Upper lobe of left lung (tissue), 6 donors: ENCODE results near the gene TAOK3. TPM values are rescaled to one million over a fixed set of nuclear protein-coding genes. Genes with fewer than 3 reads are reported as not detected.
"Not testable (repeated sequence)": the region's sequence is repeated elsewhere in the genome, so short reads cannot be mapped to it uniquely, and the experiment has no call there.

ENCODE experiments used
- ATAC-seq, 2 donors: fragments of 200-7000 bp; cut with Tn5 transposase; one replicate each; pipeline ENCODE4 v1.9.1; 2022; ENCODE audit warnings: mild to moderate bottlenecking in 2 of 2, moderate library complexity in 2 of 2; ENCODE audit not compliant: low FRiP score in 2 of 2
- DNase-seq, 2 donors: peaks; one replicate each; pipeline ENCODE4 v3.0.0-alpha.2; 2019 to 2020
- H3K27ac ChIP-seq, 4 donors: fragments of 200-600 bp; sonication (generic); one replicate each; pipeline ENCODE4 v1.5.1; 2016 to 2019
- H3K27me3 ChIP-seq, 4 donors: fragments of 200-600 bp; sonication (generic); one replicate each; pipeline ENCODE4 v1.5.1; 2017 to 2019
- H3K36me3 ChIP-seq, 4 donors: fragments of 200-600 bp; sonication (generic); one replicate each; pipeline ENCODE4 v1.5.1; 2016 to 2019
- H3K4me1 ChIP-seq, 4 donors: fragments of 200-600 bp; sonication (generic); one replicate each; pipeline ENCODE4 v1.5.1; 2018 to 2019
- H3K4me3 ChIP-seq, 4 donors: fragments of 200-600 bp; sonication (generic); one replicate each; pipeline ENCODE4 v1.5.1; 2017 to 2019; ENCODE audit warnings: mild to moderate bottlenecking in 2 of 4, moderate library complexity in 1 of 4
- H3K9me3 ChIP-seq, 4 donors: fragments of 200-600 bp; sonication (generic); one replicate each; pipeline ENCODE4 v1.5.1; 2018 to 2019
- EP300 ChIP-seq, 4 donors: sonication (generic); formaldehyde crosslinking; IDR thresholded peaks; one replicate each; pipeline ENCODE4 v1.5.1; 2017; ENCODE audit warnings: antibody characterized with exemption in 4 of 4, control low read depth in 2 of 4
- POLR2A ChIP-seq, 4 donors: fragments of 450-650 bp; IDR thresholded peaks; one replicate each; pipeline ENCODE4 v1.5.1; 2016 to 2017; ENCODE audit warnings: antibody characterized with exemption in 4 of 4, mild to moderate bottlenecking in 2 of 4
- POLR2AphosphoS5 ChIP-seq, 2 donors: sonication (generic); formaldehyde crosslinking; IDR thresholded peaks; one replicate each; pipeline ENCODE4 v1.5.1; 2017; ENCODE audit warnings: antibody characterized with exemption in 2 of 2
- WGBS, 2 donors: methylation state at CpG; one replicate each; pipeline ENCODE4 v1.1.5; 2017 to 2018; 5-methylcytosine and 5-hydroxymethylcytosine counted together
- total RNA-seq, 6 donors: library from RNA; depleted of rRNA in 4 of 6; stranded (reverse); fragments of >200 nt in 4 of 6; gene quantifications; one replicate each; pipeline versions ENCODE4 v1.1.0 to v1.2.1, GENCODE V29; 2016 to 2021
- TF ChIP-seq, protein P1 (sequence below), 6 experiments: fragments of 450-650 bp in 4 of 6; fragments of 200-600 bp in 2 of 6; sonication (generic) in 2 of 6; IDR thresholded peaks; one replicate each; pipeline ENCODE4 v1.5.1; 2016 to 2019; ENCODE audit warnings: antibody characterized with exemption in 6 of 6
- donor health status: DM: no; HTN: no; CAD: no; lungs with moderate emphysema.
- donor health status: DM: no; HTN: yes; CAD: no; lungs with severe emphysema.

The TAOK3 gene
- total RNA-seq, 6 donors from 2014 or later, result 49.7 to 111 (median 67.8) TPM

- TF ChIP-seq EP300 (IDR thresholded peaks at IDR 0.05) (no peak), POLR2A (IDR thresholded peaks at IDR 0.05) (no peak), POLR2AphosphoS5 (IDR thresholded peaks at IDR 0.05) (no peak)
- TF ChIP-seq, protein P1, sequence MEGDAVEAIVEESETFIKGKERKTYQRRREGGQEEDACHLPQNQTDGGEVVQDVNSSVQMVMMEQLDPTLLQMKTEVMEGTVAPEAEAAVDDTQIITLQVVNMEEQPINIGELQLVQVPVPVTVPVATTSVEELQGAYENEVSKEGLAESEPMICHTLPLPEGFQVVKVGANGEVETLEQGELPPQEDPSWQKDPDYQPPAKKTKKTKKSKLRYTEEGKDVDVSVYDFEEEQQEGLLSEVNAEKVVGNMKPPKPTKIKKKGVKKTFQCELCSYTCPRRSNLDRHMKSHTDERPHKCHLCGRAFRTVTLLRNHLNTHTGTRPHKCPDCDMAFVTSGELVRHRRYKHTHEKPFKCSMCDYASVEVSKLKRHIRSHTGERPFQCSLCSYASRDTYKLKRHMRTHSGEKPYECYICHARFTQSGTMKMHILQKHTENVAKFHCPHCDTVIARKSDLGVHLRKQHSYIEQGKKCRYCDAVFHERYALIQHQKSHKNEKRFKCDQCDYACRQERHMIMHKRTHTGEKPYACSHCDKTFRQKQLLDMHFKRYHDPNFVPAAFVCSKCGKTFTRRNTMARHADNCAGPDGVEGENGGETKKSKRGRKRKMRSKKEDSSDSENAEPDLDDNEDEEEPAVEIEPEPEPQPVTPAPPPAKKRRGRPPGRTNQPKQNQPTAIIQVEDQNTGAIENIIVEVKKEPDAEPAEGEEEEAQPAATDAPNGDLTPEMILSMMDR (IDR thresholded peaks at IDR 0.05), result no peak
- Histone ChIP-seq H3K36me3 (no peaks in the 10 kb centered on the region), H3K4me3 (no peak overlapping the region), H3K27me3 (no peaks in the 10 kb centered on the region), H3K9me3 (no peaks in the 10 kb centered on the region), H3K27ac (no peak overlapping the region), H3K4me1 (peaks cover 0 to 19% (median 0%) of the 10 kb centered on the region in 4 donors)
- DNase-seq (no peak), ATAC-seq (no peak)
- WGBS, 2 donors, result 68 to 81% methylated on average over 3 of the region's 3 CpGs
Observed at GRCh38 chr12:118271183-118271582, 101.5 kb downstream of the TAOK3 start.

- 81 to 94% methylated on average over 1 of the region's 1 CpG for WGBS, 2 donors
- Histone ChIP-seq H3K9me3 (no peaks in the 10 kb centered on the region), H3K27ac (no peak overlapping the region), H3K27me3 (no peaks in the 10 kb centered on the region), H3K4me3 (no peak overlapping the region), H3K36me3 (peaks cover 0 to 3% (median under 1%) of the 10 kb centered on the region in 4 donors), H3K4me1 (peaks cover 0 to 19% (median 0%) of the 10 kb centered on the region in 4 donors)
- DNase-seq (no peak), ATAC-seq (no peak)
- TF ChIP-seq, protein P1 (IDR thresholded peaks at IDR 0.05), result no peak
Observed at GRCh38 chr12:118269806-118270205, 102.9 kb downstream of the TAOK3 start.

DNA sequence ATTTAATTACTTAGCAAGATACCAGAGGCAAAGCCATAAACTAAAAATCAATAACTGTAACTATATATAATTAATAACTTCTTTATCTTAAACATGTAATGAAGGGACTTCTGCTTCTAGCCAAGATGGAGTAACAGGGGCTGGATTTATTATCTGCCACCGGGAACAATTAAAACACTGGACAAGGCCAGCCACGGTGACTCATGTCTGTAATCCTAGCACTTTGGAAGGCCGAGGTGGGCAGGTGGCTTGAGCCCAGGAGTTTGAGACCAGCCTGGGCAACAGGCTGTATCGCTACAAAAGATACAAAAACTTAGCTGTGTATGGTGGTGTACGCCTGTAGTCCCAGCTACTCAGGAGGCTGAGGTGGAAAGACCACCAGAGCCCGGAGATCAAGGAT is 113.6 kb downstream of the TAOK3 start:
- H3K27ac ChIP-seq, result no peak overlapping the region
- ATAC-seq, result no peak
- H3K4me3 ChIP-seq, result no peak overlapping the region
- TF ChIP-seq, protein P1 (IDR thresholded peaks at IDR 0.05), result no peak
- TF ChIP-seq POLR2AphosphoS5 (IDR thresholded peaks at IDR 0.05) (no peak), EP300 (IDR thresholded peaks at IDR 0.05) (no peak), POLR2A (IDR thresholded peaks at IDR 0.05) (no peak)
- H3K9me3 ChIP-seq, result no peaks in the 10 kb centered on the region
- H3K27me3 ChIP-seq, result no peaks in the 10 kb centered on the region
- no peak for DNase-seq
- peaks cover 0 to 1% (median 0%) of the 10 kb centered on the region in 4 donors for H3K4me1 ChIP-seq
- peaks cover 0 to 16% (median 7%) of the 10 kb centered on the region in 4 donors for H3K36me3 ChIP-seq
- WGBS, 2 donors, result 90 to 94% methylated on average over 6 of the region's 6 CpGs

DNA sequence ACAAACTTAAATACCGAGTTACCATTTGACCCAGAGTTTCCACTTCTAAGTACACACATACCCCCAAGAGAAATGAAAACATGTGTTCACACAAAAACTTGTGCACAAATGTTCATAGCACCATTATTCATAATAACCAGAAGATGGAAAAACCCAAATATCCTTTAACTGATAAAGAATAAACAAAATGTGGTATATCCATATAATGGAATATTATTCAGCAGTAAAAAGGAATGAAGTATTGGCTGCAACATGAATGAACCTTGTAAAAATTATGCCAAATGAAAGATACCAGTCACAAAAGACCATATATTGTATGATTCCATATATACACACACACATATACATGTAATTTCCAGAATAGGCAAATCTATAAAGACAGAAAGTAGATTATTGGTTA is 116.4 kb downstream of the TAOK3 start:
- Histone ChIP-seq H3K4me3 (no peak overlapping the region), H3K27ac (no peak overlapping the region), H3K4me1 (no peaks in the 10 kb centered on the region), H3K36me3 (peaks cover 0 to 17% (median 10%) of the 10 kb centered on the region in 4 donors), H3K27me3 (no peaks in the 10 kb centered on the region), H3K9me3 (no peaks in the 10 kb centered on the region)
- 93 to 96% methylated on average over 1 of the region's 1 CpG for WGBS, 2 donors
- ATAC-seq (no peak), DNase-seq (no peak)
- TF ChIP-seq, protein P1 (IDR thresholded peaks at IDR 0.05), result no peak
- no peak for TF ChIP-seq EP300 (IDR thresholded peaks at IDR 0.05)

DNA sequence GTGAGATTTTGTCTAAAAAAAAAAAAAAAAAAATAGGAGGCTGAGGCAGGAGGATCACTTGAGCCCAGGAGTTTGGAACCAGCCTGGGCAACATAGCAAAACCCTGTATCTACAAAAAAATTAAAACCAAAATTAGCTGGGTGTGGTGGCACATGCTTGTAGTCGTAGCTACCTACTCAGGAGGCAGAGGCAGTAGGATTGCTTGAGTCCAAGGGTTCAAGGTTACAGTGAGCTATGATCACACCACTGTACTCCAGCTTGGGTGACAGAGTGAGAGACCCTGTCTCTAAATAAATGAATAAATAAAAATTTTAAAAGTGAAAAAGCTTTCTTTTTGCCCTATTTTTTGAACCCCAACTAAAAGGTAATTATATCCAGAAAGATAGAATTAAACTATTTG is 123.2 kb downstream of the TAOK3 start:
- Histone ChIP-seq H3K9me3 (no peaks in the 10 kb centered on the region), H3K27ac (no peak overlapping the region), H3K36me3 (peaks cover 0 to 6% (median 3%) of the 10 kb centered on the region in 4 donors), H3K27me3 (no peaks in the 10 kb centered on the region), H3K4me3 (no peak overlapping the region), H3K4me1 (no peaks in the 10 kb centered on the region)
- no peak for DNase-seq
- no peak for ATAC-seq
- WGBS, 2 donors, result 97 to 100% methylated on average over 1 of the region's 1 CpG
- TF ChIP-seq POLR2A (IDR thresholded peaks at IDR 0.05) (no peak), POLR2AphosphoS5 (IDR thresholded peaks at IDR 0.05) (no peak), EP300 (IDR thresholded peaks at IDR 0.05) (no peak)
- TF ChIP-seq, protein P1 (IDR thresholded peaks at IDR 0.05), result no peak

- 91 to 96% methylated on average over 7 to 25 of the region's 26 CpGs for WGBS, 2 donors
- H3K4me3 ChIP-seq, H3K27ac ChIP-seq, H3K4me1 ChIP-seq, H3K27me3 ChIP-seq, ATAC-seq, H3K9me3 ChIP-seq: not testable (repeated sequence)
- peak in 1 of 2 donors; percentile 59 for DNase-seq
- H3K36me3 ChIP-seq, result peaks cover 0 to 14% (median 2%) of the 10 kb centered on the region in 4 donors
Observed at GRCh38 chr12:118245886-118246285, 126.8 kb downstream of the TAOK3 start.
